H1 (cell line): Measurements from ENCODE around the gene PDE3A. TPM values are rescaled to one million over a fixed set of nuclear protein-coding genes. Genes with fewer than 3 reads are reported as not detected.

Experiments
- CEBPB ChIP-seq: IDR thresholded peaks from 2 replicates; pipeline ENCODE4 v1.6.1; 2012; ENCODE audit warnings: low read depth, low read length
- SIRT6 ChIP-seq: IDR thresholded peaks from one replicate; pipeline ENCODE4 v1.7.1; 2012; ENCODE audit warnings: low read length, inconsistent platforms
- SUZ12 ChIP-seq: fragments of 200-600 bp; sonication (generic); IDR thresholded peaks from 2 replicates; pipeline ENCODE4 v1.6.1; 2012; ENCODE audit warnings: mild to moderate bottlenecking, inconsistent platforms, low read length, moderate library complexity, mixed read lengths
- TAF7 ChIP-seq: optimal IDR thresholded peaks from 2 replicates; pipeline ENCODE3; 2011; ENCODE audit warnings: low read depth, mild to moderate bottlenecking, inconsistent platforms, low read length, moderate library complexity, borderline replicate concordance
- polyA plus RNA-seq, 7 experiments: library from polyadenylated mRNA; depleted of rRNA in 3 of 7; stranded (reverse) in 5 of 7; unstranded in 2 of 7; fragments of >200 nt in 5 of 7; fragments of 200-250 nt in 2 of 7; gene quantifications; 1 replicate in 5 of 7; 2 replicates in 1 of 7; 4 replicates in 1 of 7; pipeline versions ENCODE4 v1.2.1 to v1.2.3, GENCODE V29; 2011 to 2013; ENCODE audit warnings: missing spikeins in 2 of 7, mixed read lengths in 2 of 7
- total RNA-seq: library from RNA; stranded (reverse); fragmentation: NEBNext Ultra II Directional; extraction: Animal tissue kit (Norgen Biotek cat#: 25700); gene quantifications from 2 replicates; pipeline ENCODE4 v1.2.1, GENCODE V29; 2021

The PDE3A gene
- total and polyA plus RNA-seq, 2 of the 8 experiments (the other 6 are each of a cell fraction or from before 2014, with no cell fraction given), result 1.4 to 3.4 TPM

- TF ChIP-seq SIRT6 (no peak), CEBPB (no peak), TAF7 (no peak), SUZ12 (no peak)
- TF ChIP-seq, all 59 proteins: peak for 0
Observed at GRCh38 chr12:20503858-20504257, 135.5 kb downstream of the PDE3A start (continued).
